GM06990 (cell line): ENCODE measurements around the gene SH3RF2.

Source experiments
- DNase-seq: peaks from one replicate; pipeline ENCODE4 v3.0.0-alpha.2; 2011; ENCODE audit not compliant: insufficient read length; ENCODE audit errors: extremely low read depth
- H3K27me3 ChIP-seq: replicated peaks from 2 replicates; pipeline ENCODE4 v1.6.0; 2011; ENCODE audit warnings: low read length; ENCODE audit not compliant: control insufficient read depth, insufficient read depth
- H3K36me3 ChIP-seq: 2 replicates; pipeline ENCODE4 v1.5.1; 2011; ENCODE audit warnings: low read length; ENCODE audit not compliant: control insufficient read depth, insufficient read depth
- H3K4me3 ChIP-seq: replicated peaks from 2 replicates; pipeline ENCODE4 v1.5.1; 2011; ENCODE audit warnings: low read depth, mild to moderate bottlenecking, control low read depth, low read length
- CTCF ChIP-seq: IDR thresholded peaks from 2 replicates; pipeline ENCODE4 v1.5.1; 2011; ENCODE audit warnings: low read length, control low read depth, mild to moderate bottlenecking, inconsistent platforms; ENCODE audit not compliant: insufficient read depth, poor library complexity, severe bottlenecking

Gene SH3RF2

GRCh38 chr5:145971108-145971507 is 34.7 kb downstream of the SH3RF2 start:
- TF ChIP-seq CTCF = no peak
- Histone ChIP-seq H3K27me3 (0 out of 2 replicates have a peak, but pooled peaks cover 2% of the 10 kb centered on the region), H3K36me3 (no peaks in the 10 kb centered on the region), H3K4me3 (no peak overlapping the region)
- DNase-seq = no peak

GRCh38 chr5:145971701-145972100 is 35.3 kb downstream of the SH3RF2 start:
- Histone ChIP-seq H3K4me3 (no peak overlapping the region), H3K27me3 (0 out of 2 replicates have a peak, but pooled peaks cover 2% of the 10 kb centered on the region), H3K36me3 (no peaks in the 10 kb centered on the region)
- no peak for TF ChIP-seq CTCF
- DNase-seq = no peak

DNA sequence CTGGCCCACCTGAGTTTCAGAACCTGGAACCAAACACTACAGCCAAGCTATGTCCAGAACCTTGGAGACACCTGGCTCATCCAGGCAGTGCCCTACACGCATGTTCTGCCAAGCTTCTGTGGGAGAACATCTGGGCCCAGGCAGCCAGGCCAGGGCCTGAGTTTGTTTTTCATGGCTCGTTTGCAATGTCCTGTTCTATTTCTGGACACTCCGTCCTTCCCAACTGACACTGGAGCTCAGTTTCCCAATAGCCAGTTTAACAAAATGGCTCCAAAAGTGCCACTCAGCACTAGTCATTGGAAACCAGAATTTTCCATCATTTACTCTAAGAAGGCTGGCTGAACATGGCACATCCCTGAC is 38.6 kb downstream of the SH3RF2 start:
- Histone ChIP-seq H3K36me3 (no peaks in the 10 kb centered on the region), H3K27me3 (0 out of 2 replicates have a peak, but pooled peaks cover 2% of the 10 kb centered on the region), H3K4me3 (no peak overlapping the region)
- no peak for TF ChIP-seq CTCF
- DNase-seq = no peak

DNA sequence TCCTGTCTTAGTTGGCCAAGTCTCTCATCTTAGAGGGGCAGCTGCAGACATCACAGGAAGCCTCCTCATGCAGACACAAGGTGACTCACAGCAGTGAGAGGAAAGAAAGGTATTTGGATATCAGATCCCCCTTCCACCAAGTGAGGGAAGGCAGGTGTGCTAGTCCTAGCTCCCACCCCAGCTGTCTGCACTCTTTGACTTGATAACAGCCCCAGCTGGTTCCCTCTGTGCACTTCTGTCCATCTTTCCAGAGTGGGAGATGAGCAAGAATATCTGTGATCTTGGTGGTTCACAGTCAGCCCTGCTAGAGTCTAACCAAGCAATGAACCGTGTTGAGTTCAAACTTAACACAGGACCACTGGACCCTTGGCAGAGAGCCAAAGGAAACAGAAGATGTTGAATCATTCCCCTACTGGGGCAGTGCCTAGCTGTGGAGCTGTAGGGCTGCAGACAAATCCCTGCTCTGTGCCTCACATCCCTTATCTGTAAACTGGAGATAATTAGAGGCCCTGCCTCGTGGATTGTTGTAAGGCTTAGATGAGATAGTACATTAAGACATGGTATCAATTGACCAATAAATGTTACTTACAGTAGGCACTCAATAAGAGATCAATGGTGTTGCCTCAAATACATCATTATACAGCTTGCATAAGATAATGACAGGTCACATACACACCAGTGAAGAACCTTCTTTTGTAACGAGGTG is 39.1 kb downstream of the SH3RF2 start:
- TF ChIP-seq CTCF = no peak
- no peaks in the 10 kb centered on the region for H3K36me3 ChIP-seq
- H3K27me3 ChIP-seq = 0 out of 2 replicates have a peak, but pooled peaks cover 2% of the 10 kb centered on the region
- no peak for DNase-seq
- H3K4me3 ChIP-seq = no peak overlapping the region

DNA sequence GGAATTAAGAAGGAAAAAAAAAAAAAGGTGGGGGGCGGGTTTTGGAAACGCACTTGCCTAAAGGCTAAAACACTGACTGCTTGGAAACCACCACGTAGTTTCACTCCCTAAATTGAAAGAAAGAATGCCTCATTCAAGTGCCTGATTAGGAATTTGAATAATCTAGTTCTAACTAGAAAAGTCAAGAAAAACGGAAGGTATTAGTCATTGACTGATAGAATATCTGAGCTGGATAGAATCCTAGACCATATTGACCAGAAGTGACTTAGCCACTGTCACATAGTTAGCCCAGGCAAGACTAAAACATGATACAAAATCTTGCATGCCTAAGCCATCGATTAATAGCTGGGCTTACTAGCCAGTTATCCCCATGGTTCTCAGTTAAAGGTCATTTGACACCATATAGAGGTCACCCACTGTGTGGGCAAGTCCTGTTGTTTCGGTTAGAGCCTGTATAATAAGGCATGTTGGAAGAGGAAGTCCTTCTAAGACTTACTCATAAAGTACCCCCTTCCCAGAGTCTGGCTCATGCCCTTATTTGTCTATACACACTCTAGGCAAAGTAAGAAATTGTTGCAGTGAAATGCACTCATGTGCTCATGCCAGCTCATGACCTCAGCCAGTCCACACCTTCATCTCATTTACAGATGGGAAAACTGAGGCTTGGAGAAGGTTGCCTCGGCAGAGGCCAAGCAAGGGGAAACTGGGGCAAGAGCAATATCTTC is 40.2 kb downstream of the SH3RF2 start:
- no peak for TF ChIP-seq CTCF
- Histone ChIP-seq H3K4me3 (no peak overlapping the region), H3K36me3 (no peaks in the 10 kb centered on the region), H3K27me3 (0 out of 2 replicates have a peak, but pooled peaks cover 2% of the 10 kb centered on the region)
- no peak for DNase-seq
